Activated T-helper 2 cell treated with anti-CD3 and anti-CD28 coated beads, Interferon-gamma antibody, Interleukin-2, Interleukin-4, amounts not matched to agents 10 μg/mL and 5 μg/mL and 100 μg/mL, durations not matched to agents 14 hours and 24 hours and 36 hours (primary cell): ENCODE measurements around the gene LOXL1. TPM values are rescaled to one million over a fixed set of nuclear protein-coding genes. Genes with fewer than 3 reads are reported as not detected.

Experiments
- DNase-seq: peaks from one replicate; pipeline ENCODE4 v3.0.0; 2021; ENCODE audit warnings: low spot score
- H3K27ac Mint-ChIP-seq: one replicate; pipeline ENCODE4 v1.8.0; 2021; ENCODE audit warnings: mixed read lengths
- H3K27me3 Mint-ChIP-seq: one replicate; pipeline ENCODE4 v1.8.0; 2021; ENCODE audit warnings: low read depth, mixed read lengths
- H3K36me3 Mint-ChIP-seq: one replicate; pipeline ENCODE4 v1.8.0; 2021; ENCODE audit warnings: low read depth, mixed read lengths
- H3K4me1 Mint-ChIP-seq: one replicate; pipeline ENCODE4 v1.8.0; 2021; ENCODE audit warnings: low read depth, mixed read lengths
- H3K4me3 Mint-ChIP-seq: one replicate; pipeline ENCODE4 v1.8.0; 2021; ENCODE audit warnings: low read depth, mild to moderate bottlenecking, moderate library complexity, mixed read lengths
- H3K9me3 Mint-ChIP-seq: one replicate; pipeline ENCODE4 v1.8.0; 2021; ENCODE audit warnings: mixed read lengths
- intact Hi-C: fragments of 100-400 bp; cut with micrococcal nuclease; formaldehyde crosslinking; loops from one replicate; pipeline ENCODE4 v1.15.1; 2023
- total RNA-seq: library from RNA; stranded (reverse); gene quantifications from 2 replicates; pipeline ENCODE4 v1.2.3, GENCODE V29; 2022

LOXL1 gene
- total RNA-seq, 1 donor from 2014 or later, result 0.84 TPM

DNA sequence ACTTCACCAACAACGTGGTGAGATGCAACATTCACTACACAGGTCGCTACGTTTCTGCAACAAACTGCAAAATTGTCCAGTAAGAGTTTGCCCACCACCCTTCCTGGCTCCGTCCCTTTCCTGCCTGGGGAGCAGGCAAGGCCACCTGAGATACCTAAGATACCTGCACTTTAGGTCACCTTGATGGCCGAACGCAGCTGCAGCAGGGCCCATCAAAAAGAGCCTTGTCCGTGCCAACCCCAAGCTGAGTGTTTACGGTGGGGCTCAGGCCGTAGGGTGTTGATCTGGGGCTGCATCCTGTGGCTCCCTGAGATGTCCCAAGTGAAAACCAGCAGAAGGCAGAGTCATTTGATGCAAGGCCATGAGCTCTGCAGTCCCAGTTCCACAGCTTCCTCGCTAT is 23.2 kb downstream of the LOXL1 start:
- Mint-ChIP-seq H3K27me3 (no peaks in the 10 kb centered on the region), H3K9me3 (no peaks in the 10 kb centered on the region), H3K27ac (no peak overlapping the region), H3K36me3 (no peaks in the 10 kb centered on the region), H3K4me1 (peaks cover 3% of the 10 kb centered on the region), H3K4me3 (no peak overlapping the region)
- intact Hi-C loops, result no loop called here
- DNase-seq, result no peak

DNA sequence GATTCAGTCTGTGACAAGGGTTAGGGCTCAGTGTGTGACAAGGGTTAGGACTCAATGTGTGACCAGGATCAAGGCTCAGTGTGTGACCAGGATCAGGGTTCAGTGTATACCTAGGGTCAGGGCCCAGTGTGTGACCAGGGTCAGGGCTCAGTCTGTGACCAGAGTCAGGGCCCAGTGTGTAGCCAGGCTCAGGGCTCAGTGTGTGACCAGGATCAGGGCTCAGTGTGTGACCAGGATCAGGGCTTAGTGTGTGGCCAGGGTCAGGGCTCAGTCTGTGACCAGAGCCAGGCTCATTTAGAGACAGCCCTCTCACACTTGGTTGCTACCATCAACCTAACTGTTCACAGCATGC is 24.2 kb downstream of the LOXL1 start:
- H3K9me3 Mint-ChIP-seq, result no peaks in the 10 kb centered on the region
- H3K4me1 Mint-ChIP-seq, result peaks cover 3% of the 10 kb centered on the region
- no peak for DNase-seq
- H3K4me3 Mint-ChIP-seq, result no peak overlapping the region
- H3K27me3 Mint-ChIP-seq, result no peaks in the 10 kb centered on the region
- intact Hi-C loops, result no loop called here
- no peaks in the 10 kb centered on the region for H3K36me3 Mint-ChIP-seq
- H3K27ac Mint-ChIP-seq, result no peak overlapping the region

DNA sequence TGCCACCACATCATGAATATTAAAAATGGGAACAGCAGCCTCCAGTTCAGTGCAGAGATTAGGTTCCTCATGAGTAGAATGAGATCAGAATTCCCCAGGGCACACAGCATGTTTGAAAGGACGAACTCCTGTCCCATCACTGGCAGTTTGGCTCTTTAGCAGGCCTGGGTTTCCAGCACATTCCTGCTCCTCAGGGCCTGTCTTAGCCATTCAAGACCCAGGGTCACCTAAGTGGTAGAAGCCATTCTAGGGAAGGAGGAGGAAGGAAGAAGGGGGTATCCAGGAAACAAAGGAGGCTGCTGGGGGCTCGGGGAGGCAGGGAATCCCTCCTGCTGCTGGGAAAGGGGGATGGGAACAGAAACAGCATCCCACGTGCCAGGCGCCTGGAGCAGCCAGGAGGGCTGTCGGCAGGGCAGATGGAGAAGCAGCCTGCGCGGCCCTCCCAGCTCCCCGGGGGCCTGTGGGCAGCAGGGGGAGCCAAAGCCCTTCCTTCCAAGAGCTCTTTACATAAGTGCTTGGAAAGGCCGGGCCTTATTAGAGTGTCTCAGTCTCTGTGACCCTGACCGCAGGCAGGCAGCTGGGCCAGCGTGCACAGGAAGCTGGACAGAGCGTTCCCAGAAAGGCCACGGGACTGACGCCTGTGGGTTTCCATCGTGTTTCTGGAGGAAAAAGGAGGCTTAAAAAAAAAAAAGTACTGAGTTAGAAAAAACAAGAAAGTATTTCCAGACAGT is 24.7 kb downstream of the LOXL1 start:
- intact Hi-C loops, result loop anchor here (1.0 kb wide), 1 partner anchor 13 kb away; no protein-coding TSS in a partner anchor
- peak; percentile 49 for DNase-seq
- Mint-ChIP-seq H3K9me3 (no peaks in the 10 kb centered on the region), H3K27me3 (no peaks in the 10 kb centered on the region), H3K4me1 (peaks cover 3% of the 10 kb centered on the region), H3K27ac (peak overlapping the region; percentile 71), H3K36me3 (no peaks in the 10 kb centered on the region), H3K4me3 (no peak overlapping the region)

DNA sequence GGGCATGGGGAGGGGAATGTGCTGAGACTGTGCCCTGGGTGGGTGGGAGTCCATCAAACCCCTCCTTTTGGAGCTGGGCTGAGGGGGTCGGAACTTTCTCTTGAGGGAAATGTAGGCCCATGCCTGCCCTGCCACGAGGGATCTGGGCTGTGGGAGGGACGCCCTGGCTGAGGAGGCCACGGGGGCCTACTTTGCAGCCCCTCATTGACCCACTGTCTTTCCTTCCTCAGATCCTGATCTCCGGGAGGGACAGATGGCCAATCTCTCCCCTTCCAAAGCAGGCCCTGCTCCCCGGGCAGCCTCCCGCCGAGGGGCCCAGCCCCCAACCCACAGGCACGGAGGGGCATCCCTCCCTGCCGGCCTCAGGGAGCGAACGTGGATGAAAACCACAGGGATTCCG is 25.3 kb downstream of the LOXL1 start:
- Mint-ChIP-seq H3K4me1 (peaks cover 3% of the 10 kb centered on the region), H3K4me3 (no peak overlapping the region), H3K9me3 (no peaks in the 10 kb centered on the region), H3K27ac (no peak overlapping the region), H3K27me3 (no peaks in the 10 kb centered on the region), H3K36me3 (no peaks in the 10 kb centered on the region)
- DNase-seq, result no peak
- intact Hi-C loops, result loop anchor here (1.0 kb wide), 1 partner anchor 13 kb away; no protein-coding TSS in a partner anchor

DNA sequence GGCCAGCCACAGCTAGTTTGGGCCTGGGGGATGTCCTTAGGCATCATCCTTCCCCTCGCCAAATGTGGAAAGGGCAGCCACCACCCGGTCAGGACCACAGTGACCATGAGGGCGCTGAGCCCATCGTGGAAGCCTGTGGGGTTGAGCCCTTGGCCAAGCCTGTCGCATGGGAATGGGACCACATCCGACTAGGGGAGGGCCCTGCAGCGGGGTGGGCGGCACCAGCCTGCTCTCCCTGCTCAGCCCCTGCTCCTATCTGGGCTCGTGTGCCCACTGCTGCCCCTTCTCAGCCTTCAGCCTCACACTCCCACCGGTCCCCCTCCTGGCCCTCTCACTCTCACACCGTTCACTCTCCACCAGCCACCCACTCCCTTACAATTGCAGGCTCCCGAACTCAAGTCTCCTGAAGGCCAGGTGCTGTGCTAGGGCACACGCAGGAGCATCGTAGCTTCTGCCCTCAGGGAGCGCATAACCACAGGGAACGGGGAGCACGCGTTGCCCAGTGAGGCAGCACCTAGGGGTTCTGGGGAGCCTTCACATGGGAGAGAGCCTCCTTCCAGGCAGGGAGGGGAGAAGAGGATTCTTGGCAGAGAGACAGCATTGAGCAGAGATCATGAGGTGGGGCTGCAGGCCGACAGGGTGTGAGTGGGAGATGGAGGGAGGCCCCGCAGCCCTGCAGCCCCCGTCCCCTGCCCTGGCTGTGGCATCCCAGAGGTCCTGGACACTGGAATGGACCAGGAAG is 26.1 kb downstream of the LOXL1 start:
- Mint-ChIP-seq H3K27me3 (no peaks in the 10 kb centered on the region), H3K27ac (no peak overlapping the region), H3K4me3 (no peak overlapping the region), H3K36me3 (no peaks in the 10 kb centered on the region), H3K4me1 (peaks cover 8% of the 10 kb centered on the region), H3K9me3 (no peaks in the 10 kb centered on the region)
- DNase-seq, result no peak
- intact Hi-C loops, result no loop called here

DNA sequence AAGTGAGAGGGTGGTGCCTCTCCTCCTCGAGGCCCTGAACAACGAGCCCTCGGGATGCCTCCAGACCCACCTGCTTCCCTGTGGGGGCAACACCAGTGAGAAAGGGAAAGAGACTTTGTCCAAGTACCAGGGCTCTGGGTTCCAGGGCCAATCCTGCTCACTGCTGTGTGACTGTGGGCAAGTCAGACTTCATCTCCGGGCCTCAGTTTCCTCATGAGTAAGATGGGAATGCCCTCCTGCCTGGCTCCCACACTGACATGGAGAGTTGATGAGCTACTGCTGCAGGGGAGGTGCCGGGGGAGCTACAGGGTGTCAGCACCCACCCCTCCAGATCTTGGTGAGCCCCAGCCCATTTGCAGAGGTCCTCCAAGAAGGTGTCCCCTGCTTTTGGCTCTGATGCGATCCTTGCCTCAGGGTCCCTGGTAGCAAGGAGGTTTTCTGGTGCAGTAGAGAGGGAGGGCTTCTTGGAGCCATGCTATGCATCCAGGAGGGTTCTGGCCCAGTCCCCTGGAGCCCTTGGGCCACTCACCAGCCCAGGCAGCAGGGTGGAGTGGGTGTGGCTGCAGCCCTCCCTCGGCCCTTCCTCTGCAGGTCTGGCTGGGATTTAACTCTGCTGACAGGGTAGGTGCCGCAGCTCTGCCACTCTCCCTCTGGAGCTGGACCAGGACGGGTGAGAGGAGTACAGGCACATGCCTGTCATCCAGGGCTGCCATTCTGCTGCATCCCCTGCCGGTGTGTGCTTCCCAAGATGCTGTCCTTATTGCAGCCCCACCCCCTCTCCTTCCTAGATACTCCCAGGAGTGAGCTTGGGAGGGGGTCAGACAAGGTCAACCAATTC is 26.9 kb downstream of the LOXL1 start:
- H3K36me3 Mint-ChIP-seq, result no peaks in the 10 kb centered on the region
- no peaks in the 10 kb centered on the region for H3K27me3 Mint-ChIP-seq
- H3K27ac Mint-ChIP-seq, result no peak overlapping the region
- no peaks in the 10 kb centered on the region for H3K9me3 Mint-ChIP-seq
- H3K4me3 Mint-ChIP-seq, result no peak overlapping the region
- no peak for DNase-seq
- peaks cover 14% of the 10 kb centered on the region for H3K4me1 Mint-ChIP-seq
- intact Hi-C loops, result no loop called here

DNA sequence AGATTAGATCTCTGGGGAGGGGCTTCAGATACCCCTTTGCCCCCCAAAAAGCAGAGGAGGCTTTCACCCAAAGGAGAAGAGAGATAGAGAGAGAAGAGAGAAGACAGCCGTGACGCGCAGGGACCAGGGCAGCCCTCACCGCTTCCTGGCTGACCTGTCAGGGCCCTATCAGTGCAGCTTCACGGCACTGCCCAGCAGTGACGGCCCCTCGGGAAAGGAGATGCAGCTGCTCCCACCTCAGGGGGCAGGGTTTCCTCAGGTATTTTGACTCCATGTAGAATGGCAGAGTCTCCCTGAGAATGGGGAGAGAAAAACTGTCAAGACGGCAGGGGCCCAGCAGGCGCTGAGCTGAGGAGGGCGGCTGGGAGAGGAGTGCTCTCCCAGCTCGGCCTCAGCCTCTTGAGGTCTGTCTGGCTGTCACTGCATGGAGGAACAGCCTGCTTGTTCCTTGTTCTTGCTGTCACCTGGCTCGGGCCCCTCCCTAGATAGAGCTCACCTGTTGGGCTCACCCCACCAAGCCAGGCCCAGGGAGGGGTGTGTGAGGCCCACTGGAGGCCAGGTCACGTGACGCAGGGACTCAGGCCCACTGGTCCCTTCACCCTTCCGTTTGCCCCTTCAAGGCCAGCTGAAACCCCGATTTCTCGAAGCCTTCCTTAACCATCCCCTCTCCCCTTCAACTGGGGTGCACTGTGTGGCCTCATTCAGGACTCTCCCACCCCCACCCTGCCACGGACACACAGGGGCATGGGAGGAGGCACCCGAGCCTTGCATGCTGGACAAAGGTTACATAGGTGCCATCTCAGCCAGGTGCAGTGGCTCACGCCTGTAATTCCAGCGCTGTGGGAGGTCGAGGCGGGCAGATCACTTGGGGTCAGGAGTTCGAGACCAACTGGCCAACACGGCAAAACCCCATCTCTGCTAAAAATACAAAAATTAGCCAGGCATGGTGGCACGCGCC is 28.2 kb downstream of the LOXL1 start:
- intact Hi-C loops, result no loop called here
- Mint-ChIP-seq H3K27ac (no peak overlapping the region), H3K9me3 (no peaks in the 10 kb centered on the region), H3K4me3 (no peak overlapping the region), H3K27me3 (no peaks in the 10 kb centered on the region), H3K4me1 (peaks cover 27% of the 10 kb centered on the region), H3K36me3 (no peaks in the 10 kb centered on the region)
- DNase-seq, result no peak

DNA sequence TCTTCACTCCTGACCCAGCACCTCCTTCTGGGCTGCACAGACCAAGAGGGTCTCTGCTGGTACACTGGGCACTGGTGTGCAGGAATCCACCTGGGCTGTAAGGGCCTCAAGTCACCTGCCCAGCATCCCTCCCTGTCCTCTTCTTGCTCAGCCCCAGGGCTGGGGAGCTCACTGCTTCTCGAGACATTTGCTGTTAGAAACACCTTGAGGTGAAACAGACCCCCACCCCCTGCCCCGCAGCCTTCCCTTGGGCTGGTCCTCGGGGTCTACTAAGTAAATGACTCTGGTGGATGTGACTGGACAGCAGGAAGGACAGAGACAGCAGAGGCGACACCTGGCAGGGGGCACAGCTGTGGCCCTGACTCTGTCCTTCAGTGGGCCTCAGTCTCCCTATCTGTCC is 29.1 kb downstream of the LOXL1 start:
- Mint-ChIP-seq H3K4me3 (no peak overlapping the region), H3K4me1 (peaks cover 31% of the 10 kb centered on the region), H3K9me3 (no peaks in the 10 kb centered on the region), H3K36me3 (no peaks in the 10 kb centered on the region), H3K27me3 (no peaks in the 10 kb centered on the region), H3K27ac (no peak overlapping the region)
- DNase-seq, result no peak
- intact Hi-C loops, result no loop called here

DNA sequence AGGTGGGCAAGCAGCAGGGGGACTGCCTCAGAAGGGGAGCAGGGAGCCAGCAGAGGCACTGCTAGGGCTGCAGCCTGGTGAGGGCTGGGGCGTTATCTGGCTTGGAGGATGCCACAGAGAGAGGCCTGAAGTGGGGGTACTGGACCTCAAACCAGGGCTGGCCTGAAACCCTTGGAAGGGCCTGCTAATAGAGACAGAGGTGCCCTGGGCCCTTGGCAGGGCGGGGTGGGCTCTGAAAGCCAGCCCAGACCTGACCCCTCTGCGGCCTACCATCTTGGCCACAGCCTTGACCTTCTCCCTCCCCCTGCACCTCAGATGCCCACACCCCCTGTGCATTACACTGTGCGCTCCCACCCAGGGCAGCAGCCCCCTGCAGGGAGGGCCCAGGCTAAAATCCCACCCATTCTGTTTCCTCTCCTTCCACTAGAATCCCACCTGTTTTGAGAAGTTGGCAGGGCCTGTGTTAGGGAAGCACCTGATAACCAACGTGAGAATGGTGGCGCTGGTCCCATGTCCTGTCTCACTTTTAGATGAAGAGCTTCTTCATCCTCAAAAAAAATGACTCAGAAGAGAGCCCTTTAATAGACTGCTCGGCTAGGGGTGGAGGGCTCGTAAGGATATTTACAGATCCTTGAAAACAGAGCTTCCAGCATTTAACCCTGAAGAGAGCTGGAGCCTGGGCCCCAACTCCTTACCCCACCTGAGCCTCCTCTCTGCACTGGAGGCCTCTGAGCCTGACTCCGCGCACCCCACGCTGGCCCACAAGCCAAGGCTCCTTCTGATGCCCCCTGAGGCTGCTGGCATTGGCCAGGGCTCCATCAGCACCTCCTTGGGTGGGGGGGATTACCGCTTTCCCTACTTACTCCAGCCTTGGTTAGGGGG is 29.8 kb downstream of the LOXL1 start:
- Mint-ChIP-seq H3K27me3 (no peaks in the 10 kb centered on the region), H3K36me3 (no peaks in the 10 kb centered on the region), H3K4me1 (peaks cover 31% of the 10 kb centered on the region), H3K27ac (no peak overlapping the region), H3K9me3 (no peaks in the 10 kb centered on the region), H3K4me3 (no peak overlapping the region)
- DNase-seq, result no peak
- intact Hi-C loops, result no loop called here

DNA sequence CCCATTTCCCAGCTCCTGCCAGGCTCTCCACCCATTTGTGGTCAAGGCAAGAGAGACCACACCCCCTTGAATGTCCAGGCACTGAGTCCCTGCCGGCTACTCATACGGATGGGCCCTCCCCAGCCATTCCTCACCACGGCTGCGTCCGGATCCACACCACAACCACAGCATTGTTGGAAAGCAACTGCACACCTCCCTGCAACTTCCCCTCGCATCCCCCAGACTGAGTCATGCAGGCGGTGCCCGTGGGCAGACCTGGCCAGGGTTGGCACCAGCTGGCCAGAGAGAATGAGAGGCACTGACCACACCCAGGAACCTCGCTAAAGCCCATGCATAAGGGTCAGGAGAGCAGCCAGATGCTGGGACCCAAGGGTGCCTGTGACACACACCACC is 30.5 kb downstream of the LOXL1 start:
- Mint-ChIP-seq H3K27me3 (no peaks in the 10 kb centered on the region), H3K27ac (no peak overlapping the region), H3K36me3 (no peaks in the 10 kb centered on the region), H3K9me3 (no peaks in the 10 kb centered on the region), H3K4me3 (no peak overlapping the region), H3K4me1 (peaks cover 28% of the 10 kb centered on the region)
- DNase-seq, result no peak
- intact Hi-C loops, result no loop called here

DNA sequence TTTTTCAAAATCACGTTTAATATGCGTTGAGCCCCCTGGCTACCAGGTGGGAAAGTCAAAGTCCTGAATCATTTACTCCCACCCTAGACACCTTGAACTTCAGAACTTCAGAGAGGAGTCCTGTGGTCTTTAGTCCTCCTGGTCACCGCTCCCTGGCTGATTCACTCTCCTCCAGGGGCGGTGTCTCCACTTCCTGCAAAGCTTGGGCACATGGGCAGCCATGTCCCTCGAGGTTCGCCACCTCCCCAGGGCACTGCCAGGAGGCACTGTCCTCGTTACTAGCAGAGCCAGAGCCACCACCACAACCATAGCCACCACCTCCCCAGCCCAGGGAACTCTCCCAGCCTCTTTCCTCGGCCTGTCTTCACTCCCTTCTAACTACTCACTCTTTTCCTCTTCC is 31.0 kb downstream of the LOXL1 start:
- H3K9me3 Mint-ChIP-seq, result no peaks in the 10 kb centered on the region
- intact Hi-C loops, result no loop called here
- H3K27ac Mint-ChIP-seq, result no peak overlapping the region

More for the DNA sequence above, 31.0 kb downstream of the LOXL1 start:
- DNase-seq, result no peak
- no peaks in the 10 kb centered on the region for H3K27me3 Mint-ChIP-seq
- no peak overlapping the region for H3K4me3 Mint-ChIP-seq
- no peaks in the 10 kb centered on the region for H3K36me3 Mint-ChIP-seq
- peaks cover 28% of the 10 kb centered on the region for H3K4me1 Mint-ChIP-seq
